GM18517 (cell line): Measurements from ENCODE around the gene DNAI1.
"Not testable (repeated sequence)": the region's sequence is repeated elsewhere in the genome, so short reads cannot be mapped to it uniquely, and the experiment has no call there.

Source experiments
- ATAC-seq: cut with Tn5 transposase; IDR thresholded peaks from one replicate; pipeline ENCODE4 v1.9.1; 2021; ENCODE audit warnings: mild to moderate bottlenecking, moderate library complexity; ENCODE audit not compliant: unreplicated experiment

Gene DNAI1

DNA sequence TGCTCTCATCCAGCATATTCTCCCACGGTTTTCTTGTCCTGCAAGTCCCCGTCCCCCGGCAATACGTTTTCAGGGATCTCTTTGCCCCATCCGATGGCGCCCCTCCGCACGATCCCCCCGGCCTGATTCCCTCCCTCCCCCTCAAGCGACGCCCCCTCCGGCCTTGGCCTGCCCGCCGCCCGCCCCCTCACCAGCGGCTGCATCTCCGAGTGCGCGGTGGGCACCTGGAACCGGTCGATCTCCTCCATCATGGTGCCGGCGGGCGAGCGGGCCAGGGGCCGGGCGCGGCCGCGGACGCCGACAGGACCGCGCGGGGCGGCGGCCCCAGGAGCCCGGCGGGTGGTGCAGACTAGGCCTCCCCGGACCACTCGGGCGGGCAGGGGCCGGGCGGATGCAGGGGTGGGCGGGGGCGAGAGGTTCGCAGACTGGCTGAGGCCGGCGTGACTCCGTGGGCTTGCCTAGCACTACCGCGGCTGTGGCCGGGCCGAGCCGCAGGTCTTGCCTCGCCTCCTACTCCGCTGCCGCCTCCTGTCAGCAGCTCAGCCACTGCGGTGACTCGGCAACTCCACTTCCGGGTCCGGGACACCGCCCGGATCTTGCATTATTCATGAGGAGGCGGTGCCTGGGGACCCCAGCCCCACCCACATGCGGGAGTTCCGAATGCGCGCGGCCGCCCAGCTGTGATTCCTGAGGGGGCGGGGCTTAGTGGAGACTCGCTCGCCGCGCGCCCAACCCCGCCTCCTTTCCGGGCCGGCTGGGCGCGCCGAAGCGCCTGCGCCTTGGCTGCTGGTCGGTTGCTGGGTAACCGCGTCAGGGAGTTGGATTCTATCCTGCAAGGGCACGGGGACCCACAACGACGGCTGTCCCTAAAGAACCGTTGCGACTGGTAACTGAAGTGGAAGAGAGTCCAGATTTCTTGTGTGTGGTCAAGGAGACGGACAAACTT, at the start of gene DNAI1, which contains the start of gene FAM219A:
DNAI1 (plus strand) TSS at position 793 of the 946 bp plus-strand sequence. CDS start 201 bp downstream, outside the sequence.
FAM219A (minus strand) TSS at position 558 of the 946 bp plus-strand sequence; CDS start at position 251, 307 bp downstream.
- ATAC-seq: peak; percentile 96

DNA sequence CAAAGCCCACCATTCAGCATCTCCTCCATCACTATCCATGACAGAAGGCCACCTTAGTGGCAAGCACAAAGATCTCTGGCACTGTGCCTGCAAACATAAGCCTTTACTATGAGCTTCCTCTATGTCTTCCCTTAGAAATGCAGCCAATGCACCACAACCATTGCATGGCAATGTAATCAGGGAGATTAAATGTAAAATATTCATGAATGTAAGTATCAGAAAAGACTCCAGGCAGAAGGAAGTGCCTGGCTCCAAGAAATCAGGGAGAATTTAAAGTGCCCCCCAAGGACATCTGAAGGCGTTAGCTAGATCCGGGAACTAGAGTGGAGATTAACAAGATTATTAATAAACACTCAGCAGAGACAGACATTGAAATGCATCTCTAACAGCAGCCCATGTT, 49.5 kb upstream of the DNAI1 start:
- ATAC-seq: no peak

DNA sequence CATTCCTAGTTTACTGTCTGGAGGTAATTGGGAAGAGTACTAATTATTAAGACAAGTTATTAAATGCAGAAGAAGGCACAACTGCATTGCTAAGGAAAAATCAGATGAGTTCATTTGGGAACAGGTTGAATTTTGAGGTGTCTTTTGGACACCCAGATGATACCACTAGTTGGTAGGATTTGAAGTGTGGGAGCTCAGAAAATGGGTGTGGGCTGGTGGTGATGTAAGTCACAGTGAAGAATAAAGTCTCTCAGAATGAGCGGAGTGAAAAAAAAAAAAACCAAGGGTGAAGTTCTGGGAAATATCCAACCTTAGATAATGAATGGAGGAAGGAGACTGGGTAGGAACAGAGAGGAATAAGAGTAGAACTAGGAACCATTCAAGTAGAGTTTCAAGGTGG, 46.3 kb upstream of the DNAI1 start:
- ATAC-seq: no peak

DNA sequence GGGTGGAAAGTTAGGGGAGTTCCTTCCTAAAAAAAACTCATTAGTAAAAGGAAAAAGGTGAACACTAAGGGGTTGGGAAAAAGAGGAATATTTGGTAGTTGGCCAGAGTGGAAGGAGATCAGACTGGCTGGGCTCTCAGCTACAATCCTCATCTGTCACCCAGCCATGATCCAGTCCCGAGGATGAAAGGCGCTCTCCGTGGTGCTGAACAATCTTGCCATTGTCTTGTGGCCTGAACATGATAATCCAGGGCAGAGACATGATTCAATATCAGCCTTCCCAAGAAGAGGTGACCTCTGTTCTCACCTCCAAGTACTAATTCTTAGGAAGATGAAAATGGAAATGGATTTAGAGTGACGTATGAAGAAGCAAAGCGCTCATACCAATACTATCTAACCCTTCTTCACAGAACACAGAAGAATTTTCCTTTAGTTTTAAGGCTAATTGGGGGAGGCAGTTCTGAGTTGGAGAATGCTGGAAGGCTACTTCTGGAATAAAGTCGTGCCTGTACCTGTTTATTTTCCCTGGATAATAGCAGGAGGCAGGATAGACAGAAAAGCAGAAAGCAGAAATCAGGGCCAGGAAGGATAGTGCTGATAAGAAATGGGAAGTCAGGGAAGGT, 45.3 kb upstream of the DNAI1 start:
- no peak for ATAC-seq

DNA sequence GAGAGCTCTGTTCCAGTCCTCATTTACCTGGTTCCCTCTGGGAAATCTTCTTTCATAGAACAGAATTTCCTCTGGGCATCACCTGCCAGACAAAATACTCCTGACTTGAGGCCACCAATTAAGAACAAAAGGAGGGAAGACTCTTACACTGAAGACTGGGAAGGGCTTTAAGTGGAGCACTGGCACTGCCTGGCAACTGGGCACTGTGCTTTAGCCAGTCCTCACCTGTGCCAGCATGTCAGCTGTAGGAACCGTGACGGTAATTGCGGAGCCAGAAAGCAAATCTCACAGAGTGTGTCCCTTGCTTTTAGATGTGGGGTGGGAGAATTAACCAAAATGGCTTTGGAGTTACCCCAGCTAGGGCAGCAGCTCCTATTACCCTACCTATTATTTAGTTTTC, 40.9 kb upstream of the DNAI1 start:
- ATAC-seq: no peak

DNA sequence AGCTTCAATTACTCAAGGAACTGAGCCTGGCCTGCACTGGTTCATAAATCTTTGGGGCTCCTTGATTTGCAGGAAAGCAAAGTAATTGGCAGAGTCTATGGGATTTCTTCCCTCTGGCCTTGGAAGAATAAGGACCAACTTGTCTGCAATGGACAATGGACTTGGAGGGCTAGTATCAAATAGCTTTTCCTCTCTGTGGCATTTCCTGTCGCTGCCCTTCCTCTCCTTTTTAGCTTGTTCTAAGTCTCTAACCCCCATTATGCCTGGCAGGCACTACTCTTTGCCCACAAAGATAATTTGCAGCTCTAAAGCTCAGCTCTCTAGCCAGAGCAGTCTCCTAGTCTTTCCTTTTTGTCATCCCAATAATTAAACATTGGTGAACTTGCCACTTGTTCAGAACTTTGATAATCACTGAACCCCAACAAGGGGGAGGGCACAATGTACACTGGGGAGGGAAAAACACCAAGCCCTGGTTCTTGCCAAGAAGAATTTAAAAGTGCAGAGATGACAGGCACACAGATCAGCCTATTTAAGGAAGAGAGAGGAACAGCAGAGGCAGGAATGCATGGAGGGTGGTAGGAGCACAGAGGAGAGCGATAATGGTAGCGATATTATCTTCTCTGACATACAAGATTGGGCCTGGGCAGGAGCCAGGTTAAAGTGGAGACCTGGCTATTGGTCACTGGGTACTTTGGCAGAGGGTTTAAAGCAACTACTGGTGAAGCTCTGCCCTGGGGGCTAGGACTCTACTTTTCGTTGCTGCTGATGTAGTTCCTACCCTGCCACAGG, 38.7 kb upstream of the DNAI1 start:
- no peak for ATAC-seq

DNA sequence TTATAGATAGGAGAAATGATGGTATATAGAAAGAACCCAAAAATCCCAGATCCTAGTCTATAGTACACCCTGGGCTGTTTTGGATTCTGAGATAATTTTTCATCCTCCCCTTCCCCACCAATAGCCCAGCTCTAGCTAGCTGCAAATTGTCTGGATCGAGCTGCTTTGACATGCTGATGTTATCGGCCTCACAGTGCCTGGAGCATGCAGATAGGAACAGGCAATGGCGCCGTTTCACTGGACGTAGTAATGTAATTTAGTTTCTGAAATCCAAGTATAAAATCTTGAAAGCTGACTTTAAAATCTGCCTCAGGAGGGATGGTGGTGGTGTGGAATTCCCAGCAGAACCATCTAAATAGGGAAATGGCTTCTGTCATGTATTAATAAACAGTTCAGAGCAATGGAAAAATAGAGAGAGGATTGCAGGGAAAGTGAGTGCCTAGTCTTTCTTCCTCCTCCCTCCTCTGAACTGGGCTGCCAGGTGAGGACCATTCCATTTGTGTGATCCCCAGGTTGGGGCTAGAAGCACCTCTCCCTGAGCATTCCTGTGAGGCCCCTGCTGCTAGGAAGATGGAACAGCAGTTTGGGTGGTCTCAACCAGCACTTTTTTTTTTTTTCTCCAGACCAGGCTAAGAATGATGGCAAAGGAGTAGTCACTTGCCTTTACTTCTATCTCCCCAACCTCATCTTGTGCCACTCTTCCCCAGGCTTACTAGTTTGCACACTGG, 32.1 kb upstream of the DNAI1 start:
- no peak for ATAC-seq

DNA sequence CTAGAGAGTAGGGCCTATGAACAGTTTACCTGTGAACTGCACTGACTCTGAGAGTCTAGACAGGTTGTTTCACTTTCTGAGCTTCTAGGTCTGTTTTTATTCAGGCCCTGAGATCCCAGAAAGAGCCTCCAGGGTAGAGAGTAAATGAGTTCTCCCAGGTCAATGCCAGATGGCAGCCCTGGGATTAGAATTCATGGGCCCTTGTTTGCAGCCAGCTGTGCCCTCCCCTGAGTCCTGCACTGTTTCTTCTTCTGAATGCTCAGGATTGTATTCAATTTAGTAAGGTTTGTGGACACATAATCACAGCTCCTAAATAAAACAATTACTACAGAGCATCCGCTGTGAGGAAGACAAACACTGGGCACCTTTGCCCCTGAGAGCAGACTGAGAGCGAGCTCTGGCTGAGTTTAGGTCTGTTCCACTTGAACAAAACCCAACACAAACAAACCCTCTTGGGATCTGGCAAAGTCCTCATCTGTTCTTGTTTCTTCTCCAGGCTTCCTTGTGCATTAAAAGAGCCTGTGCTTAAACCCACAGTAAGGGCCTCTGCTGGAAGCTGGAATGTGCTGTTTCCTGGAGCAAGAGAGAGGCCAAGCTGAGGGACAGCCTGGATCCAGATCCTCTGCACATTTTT, 30.2 kb upstream of the DNAI1 start:
- no peak for ATAC-seq

DNA sequence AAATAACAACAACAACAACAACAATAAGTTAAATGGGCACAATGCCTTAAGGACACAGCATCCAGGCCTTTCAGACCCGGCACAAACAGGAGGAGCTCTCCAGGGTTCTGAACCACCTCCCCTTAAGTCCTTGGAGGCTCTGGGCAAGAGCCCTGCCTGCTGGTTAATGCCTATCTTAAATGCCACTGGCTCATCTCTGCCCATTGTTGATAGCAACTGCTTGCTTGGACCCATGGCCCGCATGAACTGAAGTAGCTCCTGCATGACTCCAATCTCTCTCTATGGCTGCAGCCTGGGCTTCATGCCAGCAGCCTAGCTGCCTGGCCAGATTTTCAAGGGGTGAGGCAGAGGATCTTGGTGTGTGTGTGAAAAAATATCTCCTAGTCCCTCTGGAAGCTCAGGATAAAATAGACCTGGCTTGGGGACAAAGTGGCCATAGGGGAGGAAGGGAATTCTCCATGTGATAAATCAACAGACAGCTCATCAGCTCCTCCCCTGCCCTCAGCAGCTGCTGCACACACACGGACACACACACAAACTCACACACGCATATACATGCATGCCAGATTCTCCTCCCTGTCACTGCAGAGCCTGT, 27.7 kb upstream of the DNAI1 start:
- no peak for ATAC-seq

DNA sequence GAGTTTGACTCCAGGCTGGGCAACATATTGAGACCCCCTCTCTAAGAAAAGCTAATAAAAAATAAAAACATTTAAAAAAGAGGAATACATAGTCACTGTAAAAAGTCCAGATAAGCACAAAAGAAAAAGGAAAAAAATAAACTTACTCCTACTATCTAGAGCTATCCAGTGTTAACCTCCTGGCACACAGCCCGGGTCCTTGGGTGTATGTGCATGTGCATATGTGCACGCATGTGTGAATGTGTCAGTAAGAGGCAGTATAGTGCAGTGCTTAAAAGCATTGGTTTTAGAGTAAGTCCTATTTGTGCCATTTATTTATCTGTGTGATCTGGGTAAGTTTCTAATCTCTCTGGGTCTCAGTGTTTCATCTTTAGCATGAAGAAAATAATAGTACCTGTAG, 26.9 kb upstream of the DNAI1 start:
- no peak for ATAC-seq

DNA sequence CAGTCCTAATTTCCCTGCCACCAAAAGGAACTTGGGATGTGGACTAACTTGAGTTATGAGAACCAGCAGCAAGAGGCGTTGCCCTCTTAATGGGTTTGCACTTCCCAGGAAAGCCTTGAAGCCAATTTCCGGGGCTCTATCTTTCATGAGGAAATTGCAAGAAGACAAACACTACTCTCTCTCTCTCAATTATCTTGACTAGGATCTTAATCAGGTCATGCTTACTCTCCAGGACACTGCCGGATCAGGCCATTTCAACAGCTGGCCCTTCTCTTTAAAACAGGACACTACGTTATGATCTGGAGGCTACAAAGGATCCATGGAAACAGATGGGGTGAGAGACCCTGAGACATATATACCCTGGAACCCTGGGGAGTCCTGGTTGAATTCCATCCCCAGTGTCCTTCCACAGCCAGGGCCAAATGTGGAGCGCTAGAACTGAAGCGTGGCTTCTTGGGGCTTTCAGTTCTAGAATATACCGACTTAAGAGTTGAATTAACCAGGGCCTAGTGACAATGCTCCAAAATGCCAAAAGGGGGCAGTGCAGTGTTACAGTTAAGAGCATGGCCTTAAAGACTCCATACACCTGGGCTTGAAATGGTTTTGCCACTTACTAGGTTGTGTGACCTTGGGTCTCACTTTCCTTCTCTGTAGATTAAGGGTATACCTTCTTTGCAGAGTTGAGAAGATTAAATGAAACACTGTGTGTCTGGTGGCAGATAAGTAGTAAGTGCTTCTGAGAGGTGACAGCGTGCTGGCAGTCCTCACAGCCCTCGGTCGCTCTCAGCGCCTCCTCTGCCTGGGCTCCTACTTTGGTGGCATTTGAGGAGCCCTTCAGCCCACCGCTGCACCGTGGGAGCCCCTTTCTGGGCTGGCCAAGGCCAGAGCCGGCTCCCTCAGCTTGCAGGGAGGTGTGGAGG, 21.3 kb upstream of the DNAI1 start:
- ATAC-seq: no peak

DNA sequence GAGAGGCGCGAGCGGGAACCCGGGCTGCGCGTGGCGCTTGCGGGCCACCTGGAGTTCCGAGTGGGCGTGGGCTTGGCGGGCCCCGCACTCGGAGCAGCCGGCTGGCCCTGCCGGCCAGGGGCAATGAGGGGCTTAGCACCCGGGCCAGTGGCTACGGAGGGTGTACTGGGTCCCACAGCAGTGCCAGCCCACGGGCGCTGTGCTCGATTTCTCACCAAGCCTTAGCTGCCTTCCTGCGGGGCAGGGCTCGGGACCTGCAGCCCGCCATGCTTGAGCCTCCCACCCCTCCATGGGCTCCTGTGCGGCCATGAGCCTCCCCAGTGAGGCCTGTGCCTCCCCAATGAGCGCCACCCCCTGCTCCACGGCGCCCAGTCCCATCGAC, 20.7 kb upstream of the DNAI1 start:
- ATAC-seq: not testable (repeated sequence)

DNA sequence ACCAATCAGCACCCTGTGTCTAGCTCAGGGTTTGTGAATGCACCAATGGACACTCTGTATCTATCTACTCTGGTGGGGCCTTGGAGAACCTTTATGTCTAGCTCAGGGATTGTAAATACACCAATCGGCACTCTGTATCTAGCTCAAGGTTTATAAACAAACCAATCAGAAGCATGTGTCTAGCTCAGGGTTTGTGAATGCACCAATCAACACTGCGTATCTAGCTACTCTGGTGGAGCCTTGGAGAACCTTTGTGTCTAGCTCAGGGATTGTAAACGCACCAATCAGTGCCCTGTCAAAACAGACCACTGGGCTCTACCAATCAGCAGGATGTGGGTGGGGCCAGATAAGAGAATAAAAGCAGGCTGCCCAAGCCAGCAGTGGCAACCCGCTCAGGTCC, 20.1 kb upstream of the DNAI1 start:
- not testable (repeated sequence) for ATAC-seq

DNA sequence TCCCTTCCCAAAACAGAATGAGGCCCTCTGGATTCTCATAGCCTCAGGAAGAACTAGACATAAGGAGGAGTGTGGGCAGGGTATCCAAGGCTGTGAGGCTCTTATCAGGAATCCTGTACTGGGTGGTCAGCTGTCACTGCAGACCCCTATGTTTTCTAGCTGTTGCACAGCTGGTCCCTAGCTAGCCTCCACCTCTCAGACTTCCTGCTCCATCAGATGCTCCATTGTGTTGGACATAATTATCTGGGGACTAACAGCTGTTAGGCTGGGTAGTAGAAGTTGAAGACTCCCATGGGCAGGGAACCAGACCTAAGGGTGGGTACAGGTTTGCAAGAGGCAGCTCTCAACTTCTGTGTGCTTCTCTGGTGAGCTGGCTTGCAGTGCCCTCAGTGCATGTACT, 18.6 kb upstream of the DNAI1 start:
- ATAC-seq: no peak

DNA sequence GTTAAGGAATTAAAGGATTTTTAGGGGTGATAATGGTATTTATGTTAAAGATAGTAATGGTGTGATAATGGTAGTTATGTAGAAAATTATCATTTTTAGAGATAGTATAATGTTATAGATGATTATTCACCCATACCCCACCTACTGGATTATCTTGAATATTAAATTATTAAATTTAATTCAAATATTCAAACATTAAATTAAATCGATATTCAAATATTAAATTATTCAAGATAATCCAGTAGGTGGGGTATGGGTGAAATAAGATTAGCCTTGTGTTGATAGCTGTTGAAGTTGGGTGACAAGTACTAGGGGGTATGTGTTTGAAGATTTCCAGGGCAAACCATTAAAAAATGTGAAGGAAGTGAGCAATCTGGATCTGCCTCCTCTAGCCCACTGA, 15.8 kb upstream of the DNAI1 start:
- ATAC-seq: no peak

DNA sequence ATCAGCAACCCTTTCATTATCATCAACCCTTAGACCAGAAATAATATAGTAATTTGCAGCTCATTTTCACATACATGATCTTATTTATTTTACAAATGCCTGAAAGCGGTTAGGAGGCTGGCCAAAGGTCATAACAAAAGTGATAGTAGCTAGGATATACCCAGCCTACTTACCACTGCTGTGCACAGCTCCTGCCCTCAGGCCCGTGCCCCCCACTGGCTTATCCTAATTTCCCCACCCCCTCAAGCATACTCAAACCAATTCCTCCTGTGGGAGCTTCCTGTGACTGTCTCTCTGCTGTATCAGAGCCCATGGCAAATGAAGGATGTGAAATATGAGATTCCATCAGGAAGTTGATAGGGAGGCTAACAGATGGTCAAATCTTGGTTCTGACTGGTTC, 15.1 kb upstream of the DNAI1 start:
- ATAC-seq: no peak

DNA sequence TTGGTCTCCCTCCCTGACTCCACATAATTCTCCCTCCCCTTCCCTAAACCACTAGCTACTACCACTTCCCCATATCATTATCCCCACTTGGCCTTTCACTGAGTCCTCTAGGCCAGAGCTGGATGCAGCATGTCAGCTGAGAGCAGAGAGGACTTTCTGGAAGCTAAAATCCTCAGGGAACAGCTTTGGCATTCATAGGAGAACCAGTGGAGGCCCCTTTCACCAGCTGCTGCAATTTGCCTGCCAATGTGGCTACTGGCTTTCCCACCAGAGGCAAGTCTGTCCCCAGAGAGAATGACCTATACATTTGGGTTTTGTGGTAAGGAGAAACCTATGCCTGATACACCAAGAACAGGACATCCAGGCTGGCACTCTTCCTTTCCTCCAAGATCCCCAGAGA, 14.6 kb upstream of the DNAI1 start:
- ATAC-seq: no peak

DNA sequence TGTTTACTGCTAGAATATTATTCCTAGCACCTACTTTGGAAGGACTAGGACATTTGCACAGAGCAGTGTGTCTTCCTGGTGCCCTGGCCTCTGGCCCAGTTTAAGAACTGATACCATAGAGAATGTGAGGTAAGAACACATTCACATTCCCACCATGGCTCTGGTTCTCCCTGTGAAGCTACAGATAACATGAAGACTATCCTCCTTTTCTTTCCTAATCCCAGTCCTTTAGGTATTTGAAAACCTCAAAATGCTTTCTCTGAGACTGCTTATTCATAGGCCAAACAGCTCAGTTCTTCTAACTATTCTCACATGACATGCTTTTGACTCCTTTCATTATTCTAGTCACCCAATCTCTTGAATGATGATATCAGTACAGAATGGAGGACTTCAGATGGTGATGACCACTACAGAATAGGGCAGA, 12.1 kb upstream of the DNAI1 start:
- ATAC-seq: no peak

DNA sequence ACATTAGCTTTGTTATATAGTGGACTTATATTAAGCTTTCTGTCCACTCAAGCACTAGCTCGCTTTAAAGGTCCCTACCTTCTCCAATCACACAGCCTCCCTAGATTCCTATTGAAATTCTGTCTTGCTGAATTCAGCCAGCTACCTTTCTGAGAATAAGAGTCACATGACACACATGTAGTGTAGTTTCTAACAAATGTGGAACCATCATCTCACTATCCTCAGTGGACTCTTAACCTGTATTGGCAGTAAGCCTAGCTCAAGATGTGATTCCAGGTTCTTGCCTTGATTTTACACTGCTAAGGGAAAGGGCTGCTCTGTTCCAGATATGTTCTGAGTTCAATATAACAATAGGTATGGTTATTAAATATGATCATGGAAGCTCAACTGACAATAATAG, 11.7 kb upstream of the DNAI1 start:
- ATAC-seq: no peak
